ENCODE results near the gene TOM1L2. TPM values are rescaled to one million over a fixed set of nuclear protein-coding genes. Genes with fewer than 3 reads are reported as not detected.

TOM1L2 gene
- total and polyA plus RNA-seq, 2 donors from 2014 or later, result 28.2 to 59.4 TPM

DNA sequence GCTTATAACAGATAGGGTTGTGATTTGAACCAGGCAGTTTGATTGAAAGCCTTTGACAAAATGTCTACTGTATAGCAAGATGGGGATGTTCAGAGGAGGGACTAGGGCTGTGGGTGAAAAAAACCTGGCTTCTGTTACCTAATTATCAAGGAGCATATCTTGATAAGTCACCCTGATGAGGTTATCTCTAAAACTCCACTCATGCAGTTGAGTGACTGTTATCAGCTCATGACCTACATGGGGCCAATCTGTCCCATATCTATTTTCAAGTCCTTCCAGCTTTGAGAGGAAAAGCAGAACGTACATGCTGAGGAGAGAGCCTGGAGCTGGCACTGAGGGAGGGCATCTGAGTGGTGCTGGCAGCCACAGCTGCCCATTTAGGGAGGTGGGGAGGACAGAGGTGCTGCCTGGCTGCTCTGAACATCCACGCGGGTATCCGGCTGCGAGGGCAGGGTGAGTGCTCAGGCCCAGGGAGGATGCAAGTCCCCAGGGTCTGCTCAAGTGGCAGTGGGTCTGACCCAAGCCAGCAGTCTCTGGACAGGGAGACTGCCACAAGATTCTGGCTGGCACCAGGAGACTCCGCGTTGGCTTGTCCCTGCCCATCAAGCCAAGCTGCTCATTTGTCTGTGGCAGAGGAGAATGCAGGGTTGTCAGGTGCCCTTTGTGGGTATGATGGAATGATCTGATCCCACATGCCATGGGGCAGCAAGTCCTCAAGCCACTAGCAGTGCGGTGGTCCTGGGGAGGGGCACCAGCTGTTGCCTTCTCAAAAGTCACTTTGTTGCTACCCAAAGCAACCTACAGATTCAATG lies 37.6 kb upstream of the TOM1L2 start:
- intact Hi-C loops (cut with DNase I), result no loop called here
- no peak for FAIRE-seq
- no peak overlapping the region for H3K4me3 ChIP-seq (ENCODE audit: low read length in 3 of 3)

DNA sequence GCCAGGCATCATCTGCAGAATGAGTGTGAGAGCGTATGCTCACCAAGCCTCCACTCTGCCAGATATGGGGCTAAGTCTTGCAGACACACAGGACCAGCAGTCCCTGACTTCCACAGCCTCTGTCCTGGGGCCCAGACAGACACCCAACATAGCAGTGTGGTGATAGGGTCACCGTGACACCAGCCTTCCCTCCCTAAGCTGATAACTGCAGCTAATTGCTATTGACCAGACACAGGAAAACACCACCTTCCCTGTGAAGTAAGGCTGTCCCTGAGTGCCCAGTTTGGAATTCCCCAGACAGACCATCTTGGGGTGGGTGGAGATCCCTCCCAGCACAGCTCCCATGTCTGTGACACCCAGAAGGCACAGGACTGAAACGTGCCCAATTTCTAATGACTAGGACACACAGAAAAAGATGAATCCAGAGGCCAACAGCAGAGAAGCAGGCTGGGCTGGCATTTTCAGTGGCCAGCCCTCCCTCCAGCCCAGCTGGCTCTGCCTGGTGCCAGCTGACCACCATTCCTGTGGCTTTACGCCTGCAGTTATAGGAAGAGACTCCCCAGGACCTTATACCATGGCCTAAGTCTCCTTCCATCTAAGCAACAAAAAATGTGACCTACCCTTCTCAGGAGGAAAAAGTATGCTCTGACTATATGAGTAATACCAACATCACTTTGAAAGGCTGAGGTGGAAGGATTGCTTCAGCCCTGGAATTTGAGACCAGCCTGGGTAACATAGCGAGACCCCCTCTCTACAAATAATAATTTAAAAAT lies 36.5 kb upstream of the TOM1L2 start:
- Histone ChIP-seq H3K4me3 (ENCODE audit: low read length in 3 of 3) (no peak overlapping the region), H3K27ac (ENCODE audit: low read depth in 2 of 2, low read length in 2 of 2) (no peak overlapping the region), H3K36me3 (ENCODE audit: control insufficient read depth in 2 of 3, insufficient read depth in 3 of 3, low read length in 3 of 3) (peaks cover 0 to 10% (median 10%) of the 10 kb centered on the region in 3 donors), H3K9me3 (ENCODE audit: control insufficient read depth in 2 of 3, insufficient read depth in 1 of 3, low read length in 3 of 3) (no peaks in the 10 kb centered on the region), H3K4me1 (ENCODE audit: control insufficient read depth in 2 of 3, insufficient read depth in 2 of 3, low read depth in 1 of 3, low read length in 3 of 3) (no peaks in the 10 kb centered on the region), H3K27me3 (ENCODE audit: control insufficient read depth, insufficient read depth, low read length) (no peaks in the 10 kb centered on the region), H3K9ac (ENCODE audit: low read length in 3 of 3) (no peak overlapping the region)
- FAIRE-seq, result no peak
- intact Hi-C loops (cut with DNase I), result no loop called here
- no peak for DNase-seq
- TF ChIP-seq, protein P1, sequence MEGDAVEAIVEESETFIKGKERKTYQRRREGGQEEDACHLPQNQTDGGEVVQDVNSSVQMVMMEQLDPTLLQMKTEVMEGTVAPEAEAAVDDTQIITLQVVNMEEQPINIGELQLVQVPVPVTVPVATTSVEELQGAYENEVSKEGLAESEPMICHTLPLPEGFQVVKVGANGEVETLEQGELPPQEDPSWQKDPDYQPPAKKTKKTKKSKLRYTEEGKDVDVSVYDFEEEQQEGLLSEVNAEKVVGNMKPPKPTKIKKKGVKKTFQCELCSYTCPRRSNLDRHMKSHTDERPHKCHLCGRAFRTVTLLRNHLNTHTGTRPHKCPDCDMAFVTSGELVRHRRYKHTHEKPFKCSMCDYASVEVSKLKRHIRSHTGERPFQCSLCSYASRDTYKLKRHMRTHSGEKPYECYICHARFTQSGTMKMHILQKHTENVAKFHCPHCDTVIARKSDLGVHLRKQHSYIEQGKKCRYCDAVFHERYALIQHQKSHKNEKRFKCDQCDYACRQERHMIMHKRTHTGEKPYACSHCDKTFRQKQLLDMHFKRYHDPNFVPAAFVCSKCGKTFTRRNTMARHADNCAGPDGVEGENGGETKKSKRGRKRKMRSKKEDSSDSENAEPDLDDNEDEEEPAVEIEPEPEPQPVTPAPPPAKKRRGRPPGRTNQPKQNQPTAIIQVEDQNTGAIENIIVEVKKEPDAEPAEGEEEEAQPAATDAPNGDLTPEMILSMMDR (IDR thresholded peaks at IDR 0.05; ENCODE audit: borderline replicate concordance, extremely low read depth, insufficient read depth), result no peak

More for the DNA sequence above, 37.6 kb upstream of the TOM1L2 start:
- Histone ChIP-seq H3K9me3 (ENCODE audit: control insufficient read depth in 2 of 3, insufficient read depth in 1 of 3, low read length in 3 of 3) (no peaks in the 10 kb centered on the region), H3K27ac (ENCODE audit: low read depth in 2 of 2, low read length in 2 of 2) (no peak overlapping the region), H3K9ac (ENCODE audit: low read length in 3 of 3) (no peak overlapping the region), H3K4me1 (ENCODE audit: control insufficient read depth in 2 of 3, insufficient read depth in 2 of 3, low read depth in 1 of 3, low read length in 3 of 3) (no peaks in the 10 kb centered on the region), H3K36me3 (ENCODE audit: control insufficient read depth in 2 of 3, insufficient read depth in 3 of 3, low read length in 3 of 3) (peaks cover 0 to 10% (median 10%) of the 10 kb centered on the region in 3 donors), H3K27me3 (ENCODE audit: control insufficient read depth, insufficient read depth, low read length) (no peaks in the 10 kb centered on the region)
- TF ChIP-seq, protein P1 (IDR thresholded peaks at IDR 0.05; ENCODE audit: borderline replicate concordance, extremely low read depth, insufficient read depth), result no peak
- DNase-seq, result peak in 1 of 5 donors; percentile 53

DNA sequence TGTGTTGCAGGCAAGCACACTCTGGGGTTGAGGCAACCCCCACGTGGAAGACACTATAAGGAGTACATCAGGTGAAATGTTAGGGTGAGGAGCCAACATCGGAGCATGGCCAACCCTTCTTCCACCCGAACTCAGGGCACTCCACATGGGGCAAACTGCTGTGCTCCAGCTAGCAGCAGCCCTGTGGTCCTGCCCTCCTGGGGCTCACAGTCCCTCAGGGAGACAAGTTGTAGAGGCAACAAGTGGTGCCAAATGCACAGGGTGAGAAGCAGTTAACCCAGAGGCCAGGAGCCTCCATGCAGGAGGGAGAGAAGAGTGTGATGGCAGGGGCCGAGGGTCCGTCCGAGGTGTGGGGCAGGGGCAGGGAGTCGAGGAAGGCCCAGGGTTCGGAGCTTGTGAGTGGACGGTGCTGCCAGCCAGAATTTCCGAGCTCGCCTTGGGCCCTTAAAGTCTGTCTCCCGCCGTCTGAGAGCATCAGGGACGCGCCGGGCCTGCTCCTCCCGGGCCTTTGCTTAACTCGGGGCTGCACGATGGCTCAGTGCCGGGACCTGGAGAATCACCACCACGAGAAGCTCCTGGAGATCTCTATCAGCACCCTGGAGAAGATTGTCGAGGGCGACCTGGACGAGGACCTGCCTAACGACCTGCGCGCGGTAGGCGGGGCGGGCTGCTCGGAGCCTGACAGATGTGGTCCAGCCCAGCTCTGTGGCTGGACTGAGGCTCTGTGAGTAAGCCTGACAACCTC lies 34.5 kb upstream of the TOM1L2 start:
- Histone ChIP-seq H3K4me1 (ENCODE audit: control insufficient read depth in 2 of 3, insufficient read depth in 2 of 3, low read depth in 1 of 3, low read length in 3 of 3) (no peaks in the 10 kb centered on the region), H3K36me3 (ENCODE audit: control insufficient read depth in 2 of 3, insufficient read depth in 3 of 3, low read length in 3 of 3) (peaks cover 0 to 10% (median 10%) of the 10 kb centered on the region in 3 donors), H3K9me3 (ENCODE audit: control insufficient read depth in 2 of 3, insufficient read depth in 1 of 3, low read length in 3 of 3) (no peaks in the 10 kb centered on the region), H3K4me3 (ENCODE audit: low read length in 3 of 3) (no peak overlapping the region), H3K27me3 (ENCODE audit: control insufficient read depth, insufficient read depth, low read length) (no peaks in the 10 kb centered on the region), H3K27ac (ENCODE audit: low read depth in 2 of 2, low read length in 2 of 2) (no peak overlapping the region), H3K9ac (ENCODE audit: low read length in 3 of 3) (no peak overlapping the region)
- intact Hi-C loops (cut with DNase I), result no loop called here
- FAIRE-seq (no peak), DNase-seq (peak in 1 of 5 donors; percentile 64)
- TF ChIP-seq, protein P1 (IDR thresholded peaks at IDR 0.05; ENCODE audit: borderline replicate concordance, extremely low read depth, insufficient read depth), result no peak

All from kidney (tissue), 14 donors.